HTERT RPE-1 (cell line): ENCODE measurements around the gene TNFRSF6B.
"Not testable (repeated sequence)": the region's sequence is repeated elsewhere in the genome, so short reads cannot be mapped to it uniquely, and the experiment has no call there.

Experiments used
- in situ Hi-C: fragments of 300-500 bp; cut with MboI; formaldehyde crosslinking; loops from 4 replicates; pipeline ENCODE4 v1.14.3; 2020; ENCODE audit warnings: low sequenced_read_pairs

Gene TNFRSF6B

GRCh38 chr20:63661959-63662812 is 34.3 kb upstream of the TNFRSF6B start:
- in situ Hi-C loops: no loop called here

DNA sequence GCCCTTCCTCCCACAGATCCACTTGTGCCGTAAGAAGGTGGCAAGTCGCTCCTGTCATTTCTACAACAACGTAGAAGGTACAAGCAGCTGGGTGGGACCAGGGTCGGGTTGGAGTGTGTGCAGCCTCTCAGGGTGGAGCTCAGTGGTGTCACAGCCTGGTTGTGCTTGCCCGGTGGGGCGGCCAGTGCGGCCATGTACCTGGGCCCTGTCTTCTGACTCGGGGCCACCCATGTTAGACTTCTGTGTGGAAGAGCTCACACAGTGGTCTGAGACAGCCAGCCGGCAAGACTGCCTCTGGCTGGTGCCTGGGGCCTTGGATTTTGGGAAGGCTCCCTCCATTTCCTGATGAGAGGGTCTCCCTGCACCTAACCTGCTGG is 33.7 kb upstream of the TNFRSF6B start:
- in situ Hi-C loops: no loop called here

DNA sequence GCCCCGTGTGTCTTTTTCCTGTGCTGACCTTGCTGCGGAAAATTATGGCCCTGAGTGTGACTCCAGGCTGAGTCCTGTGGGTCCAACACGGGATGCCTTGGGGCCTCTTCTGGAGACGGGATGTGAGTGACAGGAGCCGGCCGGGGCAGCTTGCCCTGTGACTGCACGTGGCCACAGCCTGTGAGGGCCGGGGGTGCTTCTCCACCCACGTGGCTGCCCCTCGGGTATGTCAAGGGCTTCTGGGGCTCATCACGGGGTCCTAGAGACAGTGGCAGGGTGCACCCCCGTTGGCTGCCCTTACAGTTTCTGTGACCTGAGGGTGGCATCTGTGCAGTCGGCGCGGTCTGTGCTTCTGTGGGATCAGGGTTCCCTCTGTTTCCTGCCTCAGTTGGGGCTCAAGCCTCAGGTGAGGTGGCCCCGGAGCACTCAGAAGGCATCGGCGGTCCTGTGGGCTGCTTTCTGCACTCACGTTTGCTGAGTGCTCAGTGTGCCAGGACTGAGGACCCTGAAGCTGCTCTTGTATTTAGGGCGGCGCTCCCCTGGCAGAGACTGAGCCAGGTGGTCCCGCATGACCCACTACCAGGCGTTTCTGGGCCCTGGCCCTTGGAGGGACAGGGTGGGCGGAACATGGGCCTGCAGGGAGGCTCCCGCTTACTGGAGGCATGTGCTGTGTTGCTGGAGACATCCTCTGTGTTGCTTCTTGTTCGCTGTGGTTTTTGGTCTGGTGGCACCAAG is 33.0 kb upstream of the TNFRSF6B start:
- in situ Hi-C loops: no loop called here

DNA sequence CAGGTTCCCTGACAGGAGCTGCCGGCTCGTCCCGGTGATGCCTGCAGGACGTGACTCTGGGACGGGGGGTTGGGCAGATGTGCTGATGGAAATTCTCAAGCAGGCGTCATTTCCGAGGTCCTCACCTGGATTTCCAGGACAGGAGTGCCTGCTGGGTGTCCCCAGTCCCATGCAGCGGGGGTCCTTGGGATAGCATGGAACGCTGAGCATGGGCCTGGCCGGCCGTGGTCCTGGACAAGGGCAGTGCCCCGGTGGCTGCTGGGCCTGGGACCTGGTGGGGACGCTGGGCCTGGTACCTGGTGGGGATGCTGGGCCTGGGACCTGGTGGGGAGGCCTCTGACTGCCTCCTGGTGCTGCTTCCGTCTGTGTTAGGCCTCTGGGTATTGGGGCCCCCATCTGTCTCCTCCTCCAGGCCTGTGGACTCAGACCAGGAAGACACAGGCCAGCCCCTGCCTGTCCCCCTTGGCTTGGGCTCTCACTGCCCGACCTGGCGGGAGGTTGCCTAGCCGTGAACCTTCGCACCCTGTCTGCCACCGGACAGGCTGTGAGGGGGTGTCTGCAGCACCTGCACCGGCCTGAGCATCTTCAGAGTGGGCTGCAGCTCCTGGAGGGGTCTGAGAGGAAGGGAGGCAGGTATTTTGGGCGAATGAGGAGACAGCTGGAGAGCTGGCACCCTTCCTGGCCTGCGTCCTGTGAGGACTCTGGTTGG is 32.2 kb upstream of the TNFRSF6B start:
- in situ Hi-C loops: no loop called here

DNA sequence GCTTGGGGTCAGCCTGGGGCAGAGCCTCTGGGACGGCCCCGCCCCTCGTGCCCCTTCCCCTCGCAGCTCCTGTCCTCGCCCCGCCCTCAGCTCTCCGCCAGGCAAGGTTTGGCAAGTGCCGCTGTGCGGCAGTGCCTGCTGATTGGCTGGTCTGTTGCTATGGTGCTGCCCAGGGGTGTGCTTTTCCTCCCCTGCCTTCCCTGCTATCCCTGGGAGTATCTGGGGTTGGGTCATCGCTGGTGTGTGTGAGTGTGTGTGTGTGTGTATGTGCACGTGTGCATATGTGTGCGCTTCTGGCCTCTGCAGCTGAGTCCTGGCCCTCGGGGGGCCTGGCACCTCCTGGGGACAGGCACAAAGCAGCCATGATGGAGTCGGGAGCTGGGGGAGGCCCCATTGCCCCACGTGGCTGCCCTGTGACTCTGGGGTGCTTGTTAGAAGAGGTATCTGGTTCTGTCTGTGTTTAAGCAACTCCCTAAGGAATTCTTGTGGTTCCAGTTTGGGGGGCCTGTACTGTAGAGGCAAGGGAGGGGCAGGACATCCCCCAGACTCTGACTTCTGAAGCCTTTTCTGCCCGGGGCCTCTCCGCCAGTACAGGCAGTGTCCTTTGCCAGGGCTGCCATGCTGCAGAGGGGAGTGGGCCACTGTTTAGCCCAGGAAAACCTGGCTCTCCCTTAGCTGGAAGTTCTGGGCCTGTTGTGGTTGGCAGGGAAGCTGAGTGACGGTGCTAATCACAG is 31.4 kb upstream of the TNFRSF6B start:
- in situ Hi-C loops: no loop called here

DNA sequence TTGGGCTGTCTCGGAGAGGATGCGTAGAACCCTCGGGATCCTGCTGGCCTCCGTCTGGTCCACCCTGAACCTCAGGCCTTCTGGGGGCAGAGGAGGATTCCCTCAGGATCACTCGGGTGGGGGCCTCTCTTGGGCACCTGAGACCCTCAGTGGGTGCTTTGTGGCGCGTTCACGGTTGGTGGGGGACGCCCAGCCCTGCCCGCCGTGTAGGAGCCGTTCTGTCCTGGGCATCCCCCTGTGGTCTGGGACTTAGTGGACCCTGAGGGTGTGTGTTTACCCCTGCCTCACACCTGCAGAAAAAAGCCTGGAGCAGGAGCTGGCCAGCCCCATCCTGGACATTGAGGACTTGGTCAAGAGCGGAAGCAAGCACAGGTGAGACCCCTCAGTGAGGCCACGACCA is 30.7 kb upstream of the TNFRSF6B start:
- in situ Hi-C loops: no loop called here

GRCh38 chr20:63667858-63668257 is 28.6 kb upstream of the TNFRSF6B start:
- in situ Hi-C loops: no loop called here

- in situ Hi-C loops: no loop called here
Observed at GRCh38 chr20:63668351-63668750, 28.1 kb upstream of the TNFRSF6B start.

GRCh38 chr20:63671695-63672094 is 24.8 kb upstream of the TNFRSF6B start:
- in situ Hi-C loops: not testable (repeated sequence)

DNA sequence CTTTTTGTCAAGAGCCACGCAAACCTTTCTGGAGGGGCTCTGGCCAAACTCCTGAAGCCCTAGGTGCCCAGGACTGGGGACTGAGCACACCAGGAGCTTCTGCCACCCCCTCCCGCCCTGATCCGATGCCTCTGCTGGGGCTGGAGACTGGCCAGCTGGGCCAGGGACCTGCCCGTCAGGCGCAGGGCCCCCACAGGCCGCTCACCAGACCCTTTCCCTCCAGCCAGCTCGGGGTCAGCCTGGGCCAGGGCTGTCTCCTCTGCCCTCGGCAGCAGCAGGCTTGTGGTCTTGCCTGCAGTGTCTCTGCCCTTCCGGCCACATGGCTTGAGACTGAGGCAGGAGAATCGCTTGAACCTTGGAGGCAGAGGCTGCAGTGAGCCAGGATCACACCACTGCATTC is 23.8 kb upstream of the TNFRSF6B start:
- in situ Hi-C loops: no loop called here

GRCh38 chr20:63673951-63674350 is 22.5 kb upstream of the TNFRSF6B start:
- in situ Hi-C loops: no loop called here

GRCh38 chr20:63675681-63676368 is 20.6 kb upstream of the TNFRSF6B start:
- in situ Hi-C loops: no loop called here

DNA sequence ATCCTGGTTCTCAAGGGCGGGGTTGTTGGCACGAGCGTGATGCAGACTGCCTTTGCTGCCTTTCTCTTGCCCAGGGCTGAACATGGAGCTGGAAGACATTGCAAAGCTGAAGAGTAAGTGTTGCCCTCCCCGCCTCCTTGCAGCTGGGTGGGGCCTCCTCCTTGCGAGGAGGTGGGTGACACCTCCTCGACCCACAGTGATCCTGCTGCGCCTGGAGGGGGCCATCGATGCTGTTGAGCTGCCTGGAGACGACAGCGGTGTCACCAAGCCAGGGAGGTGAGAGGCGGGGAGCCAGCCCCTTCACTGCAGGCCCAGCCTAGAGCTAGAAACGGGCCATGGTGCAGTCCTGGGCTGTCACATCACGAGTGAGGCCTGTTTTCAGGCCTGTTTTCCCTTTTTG is 18.4 kb upstream of the TNFRSF6B start:
- in situ Hi-C loops: no loop called here

DNA sequence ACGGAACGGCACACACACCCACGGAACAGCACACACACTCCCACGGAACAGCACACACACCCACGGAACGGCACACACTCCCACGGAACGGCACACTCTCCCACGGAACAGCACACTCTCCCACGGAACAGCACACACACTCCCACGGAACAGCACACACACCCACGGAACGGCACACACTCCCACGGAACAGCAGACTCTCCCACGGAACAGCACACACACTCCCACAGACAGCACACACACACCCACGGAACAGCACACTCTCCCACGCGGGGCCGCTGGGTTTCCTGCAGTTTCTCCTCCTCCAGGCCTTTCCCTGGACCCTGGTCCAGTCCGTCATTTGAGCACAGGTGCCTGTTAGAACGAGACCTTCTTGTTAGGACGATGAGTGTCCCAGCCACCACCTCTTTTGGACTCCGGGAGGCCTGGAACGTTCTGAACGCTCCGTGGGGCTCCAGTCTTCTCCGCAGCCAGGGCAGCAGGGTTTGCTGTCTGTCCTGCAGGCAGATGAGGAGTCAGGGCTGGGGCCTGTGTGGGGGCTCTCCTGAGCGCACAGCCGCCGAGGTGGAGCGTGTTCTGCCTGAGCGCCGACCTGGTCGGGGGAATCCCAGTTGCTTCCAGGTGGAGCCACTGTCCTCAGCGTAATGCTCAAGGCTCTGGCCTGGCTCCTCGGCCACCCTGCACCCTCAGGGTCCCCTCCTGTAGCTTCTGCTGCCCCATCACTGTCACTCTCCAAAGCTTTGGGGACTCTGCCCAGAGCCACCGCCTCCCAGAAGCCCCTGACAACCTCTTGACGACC is 17.6 kb upstream of the TNFRSF6B start:
- in situ Hi-C loops: no loop called here

DNA sequence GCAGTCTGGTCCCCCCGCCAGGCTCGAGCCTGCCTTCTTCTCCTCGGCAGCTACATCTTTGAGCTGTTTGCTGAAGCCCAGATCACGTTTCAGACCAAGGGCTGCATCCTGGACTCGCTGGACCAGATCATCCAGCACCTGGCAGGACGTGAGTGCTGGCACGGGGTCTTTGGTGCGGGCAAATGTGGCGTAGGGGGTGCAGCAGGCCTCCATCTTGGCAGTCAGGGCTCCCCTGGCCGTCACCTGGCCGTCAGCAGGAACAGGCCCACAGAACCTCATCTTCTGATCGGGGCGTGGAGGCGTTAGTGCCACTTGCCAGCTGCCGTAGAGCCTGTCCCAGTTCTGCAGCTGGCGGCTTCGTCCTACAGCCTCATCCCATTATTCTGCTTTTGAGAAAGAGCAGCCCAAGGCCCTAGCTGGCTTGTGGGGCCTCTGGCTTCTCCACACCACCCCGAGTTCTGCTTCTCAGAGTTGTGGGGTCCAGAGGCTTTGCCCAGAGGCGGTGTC is 16.6 kb upstream of the TNFRSF6B start:
- in situ Hi-C loops: no loop called here

DNA sequence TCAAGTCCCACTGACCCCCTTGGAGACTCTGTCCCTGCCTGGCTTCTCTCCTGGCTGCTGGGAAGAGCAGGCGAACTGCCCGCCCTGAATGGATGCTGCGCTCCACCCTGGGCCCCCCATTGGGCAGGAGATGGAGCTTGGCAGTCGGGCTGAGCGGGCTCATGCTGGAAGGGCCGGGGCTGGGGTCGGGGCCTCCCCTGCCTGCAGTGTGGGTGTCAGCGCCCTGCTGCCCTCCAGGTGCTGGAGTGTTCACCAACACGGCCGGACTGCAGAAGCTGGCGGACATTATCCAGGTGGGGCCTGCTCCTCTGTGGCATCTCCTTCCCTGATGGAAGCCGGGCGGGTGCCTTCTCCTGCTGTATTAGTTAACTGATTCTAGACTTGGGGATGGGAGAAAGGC is 16.0 kb upstream of the TNFRSF6B start:
- in situ Hi-C loops: no loop called here

GRCh38 chr20:63680857-63681608 is 15.4 kb upstream of the TNFRSF6B start:
- in situ Hi-C loops: no loop called here

DNA sequence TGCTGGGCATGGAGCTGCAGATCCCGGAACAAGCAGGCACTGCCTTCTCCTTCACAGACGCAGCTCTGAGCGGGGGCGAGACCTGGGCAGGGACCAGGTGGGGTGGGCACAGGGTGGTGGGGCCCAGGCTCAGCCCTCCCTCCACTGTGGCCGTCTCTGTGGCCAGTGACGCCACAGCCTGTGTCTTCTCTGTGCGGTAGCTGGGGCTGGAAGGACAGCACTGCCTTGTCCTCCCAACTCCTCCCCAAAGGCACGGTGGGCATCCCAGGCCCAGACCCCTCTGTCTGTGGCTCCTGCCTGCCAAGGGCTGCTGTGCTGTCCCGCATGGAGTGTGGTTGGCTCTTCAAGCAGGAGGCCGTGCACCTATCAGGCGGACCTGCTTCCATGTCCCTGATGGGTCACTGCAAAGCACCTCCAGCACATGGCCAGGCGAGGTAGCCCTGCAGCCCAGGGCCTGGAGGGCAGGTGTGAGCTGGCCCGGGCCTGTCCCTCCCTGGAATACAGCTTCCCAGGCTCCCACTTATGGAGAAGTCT is 14.8 kb upstream of the TNFRSF6B start:
- in situ Hi-C loops: no loop called here
